GM18520 (cell line): ENCODE data around the gene CAP2.

Experiments
- ATAC-seq: cut with Tn5 transposase; IDR thresholded peaks from one replicate; pipeline ENCODE4 v1.9.1; 2021; ENCODE audit not compliant: unreplicated experiment

The CAP2 gene, protein sequence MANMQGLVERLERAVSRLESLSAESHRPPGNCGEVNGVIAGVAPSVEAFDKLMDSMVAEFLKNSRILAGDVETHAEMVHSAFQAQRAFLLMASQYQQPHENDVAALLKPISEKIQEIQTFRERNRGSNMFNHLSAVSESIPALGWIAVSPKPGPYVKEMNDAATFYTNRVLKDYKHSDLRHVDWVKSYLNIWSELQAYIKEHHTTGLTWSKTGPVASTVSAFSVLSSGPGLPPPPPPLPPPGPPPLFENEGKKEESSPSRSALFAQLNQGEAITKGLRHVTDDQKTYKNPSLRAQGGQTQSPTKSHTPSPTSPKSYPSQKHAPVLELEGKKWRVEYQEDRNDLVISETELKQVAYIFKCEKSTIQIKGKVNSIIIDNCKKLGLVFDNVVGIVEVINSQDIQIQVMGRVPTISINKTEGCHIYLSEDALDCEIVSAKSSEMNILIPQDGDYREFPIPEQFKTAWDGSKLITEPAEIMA

DNA sequence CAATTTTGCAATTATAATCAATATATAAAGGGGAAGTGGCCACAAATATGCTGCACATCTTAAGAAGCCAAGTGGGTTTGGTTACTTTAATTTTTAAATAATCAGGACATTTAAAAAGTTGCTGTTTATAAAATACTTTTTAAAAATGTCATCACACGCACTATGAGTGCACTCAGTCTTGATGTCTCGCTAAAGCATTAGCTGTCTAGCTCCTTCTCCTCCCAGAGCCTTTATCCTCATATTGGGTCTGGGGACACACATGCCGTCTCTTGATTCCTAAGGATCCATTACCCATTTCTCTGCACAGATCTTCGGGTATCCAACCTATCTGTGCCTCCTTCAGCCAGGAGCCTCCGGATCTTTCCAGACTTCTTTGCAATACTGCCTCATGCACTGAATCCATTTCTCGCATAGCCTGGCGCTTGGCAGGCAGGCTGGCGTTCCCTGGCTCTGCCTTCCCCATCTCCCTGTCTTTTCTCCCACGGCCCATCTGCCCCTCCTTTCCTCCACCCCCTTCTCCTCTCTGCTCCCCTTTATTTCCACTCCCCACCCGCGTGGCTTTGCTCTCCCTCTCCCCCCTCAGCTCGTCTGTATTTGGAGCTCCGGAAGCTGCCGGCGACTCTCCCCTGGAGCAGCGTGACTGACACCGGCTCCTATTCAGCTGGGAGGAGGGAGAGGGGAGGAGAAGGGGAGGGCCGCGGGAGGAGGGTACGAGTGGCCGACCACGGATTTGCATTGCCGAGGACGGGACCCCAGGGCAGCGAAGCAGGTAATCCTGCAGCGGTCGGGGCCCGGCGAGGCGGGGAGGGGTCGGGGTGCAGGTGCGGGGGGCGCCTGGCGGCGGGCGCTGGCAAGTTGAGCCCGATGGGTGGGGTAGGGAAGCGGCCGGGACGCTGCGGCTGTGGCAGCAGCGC lies at the start of gene CAP2:
Gene CAP2 (plus strand): TSS at position 618 of the 914 bp plus-strand sequence. CDS start 27,961 bp downstream, outside the sequence.
- no peak for ATAC-seq

DNA sequence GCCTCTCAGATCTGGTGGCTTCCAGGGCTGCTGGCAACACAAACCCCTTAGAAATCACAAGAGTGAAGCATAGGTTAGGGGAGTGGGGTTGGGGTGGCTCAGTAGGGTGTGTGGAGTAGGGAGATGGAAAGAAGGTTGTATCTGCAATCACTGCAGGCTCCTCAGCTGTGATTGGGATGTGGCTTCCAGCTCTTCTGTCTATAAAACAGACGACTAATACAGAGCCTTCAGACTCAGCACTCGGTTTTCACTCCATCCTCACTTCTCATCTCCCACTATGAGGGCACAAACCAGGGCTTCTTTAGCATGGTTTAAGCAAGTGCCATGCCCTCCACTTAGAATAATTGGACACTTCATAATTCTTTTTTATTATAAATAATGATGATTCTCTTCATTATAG lies 46.4 kb upstream of the CAP2 start:
- ATAC-seq, result no peak

DNA sequence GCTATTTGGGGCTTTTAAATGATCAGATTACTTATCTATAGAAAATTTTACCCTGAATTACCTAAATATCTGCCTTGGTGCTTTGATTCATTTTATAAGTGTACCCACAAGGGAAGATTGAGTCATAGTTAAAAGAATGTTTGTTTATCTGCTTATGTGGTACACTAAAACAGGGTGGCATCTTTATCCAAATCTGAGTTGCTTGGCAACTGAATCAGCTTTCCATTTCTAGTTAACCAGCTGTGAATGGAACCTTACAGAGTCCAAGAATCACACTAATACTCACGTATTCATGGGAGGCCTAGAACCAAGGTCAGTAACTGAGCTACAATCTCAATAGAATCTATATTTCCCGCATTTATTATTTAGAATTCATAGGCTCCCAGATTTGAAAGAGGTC lies 44.0 kb upstream of the CAP2 start:
- ATAC-seq, result no peak

DNA sequence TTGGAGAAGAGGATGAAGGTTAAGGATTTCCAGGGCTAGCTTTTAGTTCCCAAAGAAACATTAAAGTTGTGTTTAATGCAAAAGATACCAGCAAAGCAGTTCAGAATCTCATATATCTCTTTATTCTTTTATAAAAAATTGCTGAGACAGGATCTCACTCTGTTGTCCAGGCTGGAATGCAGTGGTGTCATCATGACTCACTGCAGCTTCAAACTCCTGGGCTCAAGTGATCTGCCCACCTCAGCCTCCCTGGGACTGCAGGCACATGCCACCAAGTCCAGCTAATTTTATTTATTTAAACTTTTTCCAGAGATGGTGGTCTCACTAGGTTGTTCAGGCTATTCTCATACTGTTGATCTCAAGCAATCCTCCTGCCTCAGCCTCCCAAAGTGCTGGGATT lies 41.1 kb upstream of the CAP2 start:
- ATAC-seq, result no peak

DNA sequence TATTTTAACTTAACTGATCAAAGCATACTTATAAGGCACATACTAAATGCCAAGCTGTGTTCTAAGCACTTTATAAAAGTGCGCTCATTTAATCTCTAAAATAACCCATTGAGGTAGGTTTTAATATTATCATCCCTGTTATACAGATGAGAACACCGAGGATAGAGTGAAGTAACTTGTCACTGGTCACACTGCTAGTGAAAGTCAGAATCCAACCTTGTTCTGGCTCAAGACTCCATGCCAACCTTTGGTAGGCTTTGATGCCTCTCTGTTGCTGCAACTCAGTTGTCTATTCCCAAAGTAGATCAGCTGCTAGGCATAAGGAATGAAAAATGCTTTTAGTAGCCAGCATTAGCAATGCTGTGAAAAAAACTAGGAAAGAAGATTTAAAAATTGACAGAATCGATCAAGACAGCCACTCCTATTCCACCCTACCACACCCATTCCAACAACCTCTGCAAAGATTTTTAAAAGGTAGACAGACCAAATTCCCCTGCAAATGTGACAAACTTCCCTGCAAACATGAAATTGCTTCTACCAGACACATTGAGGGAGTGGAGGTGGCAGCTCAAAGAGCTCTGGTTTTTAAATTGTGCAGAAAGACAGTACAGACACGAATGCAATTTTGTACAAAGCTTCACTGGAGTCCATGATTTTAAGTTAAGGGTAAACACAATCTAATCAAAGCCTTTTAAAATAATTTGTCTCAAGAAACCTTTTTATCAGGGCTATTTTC lies 39.8 kb upstream of the CAP2 start:
- no peak for ATAC-seq

DNA sequence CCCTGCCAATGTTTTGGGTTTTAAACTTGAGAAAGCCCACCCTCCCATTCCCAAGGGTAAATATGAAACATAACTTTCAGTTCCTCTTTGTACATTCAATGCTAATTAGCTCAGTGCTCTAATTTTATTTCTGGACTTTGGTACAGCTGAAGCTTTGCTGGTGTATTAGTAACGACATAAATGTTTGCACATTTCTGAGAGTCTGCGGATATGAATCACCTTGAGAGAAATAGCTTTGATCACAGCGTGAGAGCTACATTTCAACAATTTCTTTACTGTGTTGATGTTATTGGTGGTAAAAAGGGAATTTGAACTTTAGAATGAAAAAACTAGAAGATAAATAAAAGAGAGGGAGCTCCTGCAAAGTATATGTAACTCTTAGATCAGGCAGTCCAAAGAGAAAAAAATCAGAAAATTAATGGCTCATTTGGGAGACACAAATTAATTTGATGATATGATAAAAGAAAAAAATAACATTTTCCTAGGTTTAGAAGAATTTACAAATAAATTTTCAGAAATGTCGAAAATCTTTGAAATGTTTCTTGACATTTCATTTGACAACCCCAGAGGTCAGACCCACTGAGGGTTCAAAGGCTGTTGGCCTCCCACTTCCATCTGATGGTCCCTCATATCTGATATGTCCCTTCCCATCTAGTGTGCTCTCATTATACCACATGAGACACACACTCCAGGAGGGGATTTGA lies 38.5 kb upstream of the CAP2 start:
- no peak for ATAC-seq

DNA sequence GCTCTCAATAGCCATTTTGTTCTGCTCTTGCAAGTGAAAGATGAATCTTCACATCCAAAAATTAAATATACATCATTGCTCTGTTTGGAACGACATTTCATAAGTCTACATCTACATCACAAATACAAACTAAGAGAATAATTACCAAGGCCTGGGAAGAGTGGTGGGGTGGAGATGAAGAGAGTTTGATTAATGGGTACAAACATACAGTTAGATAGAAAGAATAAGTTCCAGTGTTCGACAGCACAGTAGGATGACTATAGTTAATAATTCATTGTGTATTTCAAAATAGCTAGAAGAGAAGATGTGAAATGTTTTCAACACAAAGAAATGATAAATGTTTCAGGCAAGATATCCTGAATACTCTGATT lies 38.0 kb upstream of the CAP2 start:
- ATAC-seq, result no peak

DNA sequence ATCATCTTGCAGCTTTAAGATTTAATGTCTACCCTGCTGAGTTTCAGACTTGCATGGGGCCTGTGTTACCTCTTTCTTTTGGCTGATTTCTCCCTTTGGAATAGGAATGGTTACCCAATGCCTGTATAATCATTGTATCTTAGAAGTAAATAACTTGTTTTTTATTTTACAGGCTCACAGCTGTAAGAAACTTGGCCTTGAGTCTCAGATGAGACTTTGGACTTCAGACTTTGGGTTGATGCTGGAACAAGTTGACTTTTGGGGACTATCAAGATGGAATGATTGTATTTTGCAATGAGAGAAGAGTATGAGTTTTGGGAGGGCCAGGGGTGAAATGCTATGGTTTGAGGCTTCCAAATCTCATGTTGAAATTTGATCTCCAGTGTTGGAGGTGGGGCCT lies 34.9 kb upstream of the CAP2 start:
- no peak for ATAC-seq

DNA sequence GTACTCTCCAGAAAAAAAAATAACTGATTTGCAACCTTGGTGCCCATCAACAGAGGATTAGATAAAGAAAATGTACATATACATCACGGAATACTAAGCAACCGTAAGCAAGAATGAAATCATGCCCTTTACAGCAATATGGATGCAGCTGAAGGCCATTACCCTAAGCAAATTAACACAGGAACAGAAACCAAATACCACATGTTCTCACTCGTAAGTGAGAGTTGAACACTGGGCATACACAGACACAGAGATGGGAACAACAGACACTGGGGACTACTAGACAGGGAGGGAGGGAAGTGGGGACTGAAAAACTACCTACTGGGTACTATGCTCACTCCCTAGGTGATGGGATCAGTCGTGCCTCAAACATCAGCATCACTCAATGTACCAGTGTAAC lies 32.8 kb upstream of the CAP2 start:
- no peak for ATAC-seq

DNA sequence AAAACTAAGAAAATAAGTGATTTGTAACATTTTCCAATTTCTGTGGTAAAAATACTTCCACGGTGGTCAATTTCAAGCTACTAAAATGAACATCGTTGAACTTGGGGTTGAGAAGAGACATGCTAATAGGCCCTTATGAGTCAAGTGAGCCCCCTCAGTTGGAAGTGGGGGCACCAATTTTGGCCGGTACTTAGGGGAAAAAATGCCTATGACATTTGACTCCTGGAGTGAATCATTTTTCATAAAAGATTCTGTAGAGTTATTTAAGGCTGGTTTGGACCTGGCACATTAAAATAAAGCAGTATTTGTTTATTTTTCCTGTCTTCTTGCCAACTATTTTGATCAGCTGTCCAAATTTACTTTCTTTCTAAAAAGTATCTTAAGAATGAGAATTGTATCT lies 32.4 kb upstream of the CAP2 start:
- ATAC-seq, result no peak

DNA sequence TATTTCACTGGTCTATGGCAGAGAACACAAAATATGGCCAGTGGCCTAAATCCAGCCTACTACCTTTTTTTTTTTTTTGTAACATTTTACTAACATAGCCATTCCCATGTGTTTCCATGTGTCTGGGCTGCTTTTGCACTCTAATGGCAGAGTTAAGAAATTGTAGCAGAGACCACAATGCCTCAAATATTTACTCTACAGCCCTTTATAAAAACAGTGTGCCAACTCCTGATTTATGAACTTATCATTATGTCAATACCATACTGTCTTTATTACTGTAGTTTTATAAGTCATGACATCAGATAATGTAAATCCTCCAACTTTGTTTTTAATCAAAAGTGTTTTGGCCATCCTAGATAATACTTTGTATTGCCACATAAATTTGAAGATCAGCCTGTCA lies 27.4 kb upstream of the CAP2 start:
- no peak for ATAC-seq

DNA sequence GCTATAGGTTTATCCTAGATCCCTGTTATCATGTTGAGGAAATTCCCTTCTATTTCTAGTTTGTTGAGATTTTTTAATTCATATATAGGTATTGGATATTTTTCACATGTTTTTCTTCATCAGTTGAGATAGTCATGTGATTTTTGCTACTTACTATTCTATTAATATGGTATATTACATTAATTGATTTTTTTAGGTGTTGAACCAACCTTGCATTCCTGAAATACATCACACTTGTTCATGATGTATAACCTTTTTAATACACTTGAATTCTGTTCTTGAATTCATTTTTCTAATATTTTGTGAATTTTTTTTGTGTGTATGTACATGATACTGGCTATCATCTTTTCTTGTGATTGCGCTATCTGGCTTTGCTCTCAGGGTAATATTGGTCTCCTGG lies 25.5 kb upstream of the CAP2 start:
- no peak for ATAC-seq

DNA sequence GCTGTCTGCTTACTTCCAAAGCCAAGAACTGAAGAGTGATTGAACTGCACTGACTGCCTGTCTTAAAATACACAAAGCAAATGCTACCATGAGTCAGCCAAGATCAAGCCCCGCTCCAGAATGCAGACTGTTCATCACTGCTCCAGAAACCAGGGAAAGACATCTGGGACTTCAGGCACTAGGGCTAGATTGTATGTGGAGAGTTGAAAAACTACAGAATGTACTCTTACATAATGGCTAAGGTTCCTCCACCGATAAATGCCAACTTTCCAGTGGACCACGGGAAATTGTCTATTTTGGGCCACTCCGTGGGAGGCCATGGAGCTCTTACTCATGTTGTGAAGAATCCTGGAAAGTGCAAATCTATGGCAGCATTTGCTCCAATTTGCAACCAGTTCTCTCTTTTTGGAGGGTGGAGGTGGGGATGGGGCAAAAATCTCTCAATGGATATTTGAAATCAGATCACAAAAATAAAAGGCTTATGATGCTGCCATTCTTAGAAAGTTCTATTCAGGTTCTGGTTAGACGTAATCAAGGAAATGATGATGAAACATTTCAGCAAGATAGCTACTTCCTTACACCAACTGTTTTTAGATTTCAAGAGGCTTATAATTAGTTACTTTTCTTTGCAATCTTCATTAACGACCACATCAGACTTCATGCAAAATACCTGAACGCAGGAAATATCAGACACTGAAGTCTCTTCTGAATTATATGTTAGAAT lies 11.8 kb upstream of the CAP2 start:
- ATAC-seq, result no peak

DNA sequence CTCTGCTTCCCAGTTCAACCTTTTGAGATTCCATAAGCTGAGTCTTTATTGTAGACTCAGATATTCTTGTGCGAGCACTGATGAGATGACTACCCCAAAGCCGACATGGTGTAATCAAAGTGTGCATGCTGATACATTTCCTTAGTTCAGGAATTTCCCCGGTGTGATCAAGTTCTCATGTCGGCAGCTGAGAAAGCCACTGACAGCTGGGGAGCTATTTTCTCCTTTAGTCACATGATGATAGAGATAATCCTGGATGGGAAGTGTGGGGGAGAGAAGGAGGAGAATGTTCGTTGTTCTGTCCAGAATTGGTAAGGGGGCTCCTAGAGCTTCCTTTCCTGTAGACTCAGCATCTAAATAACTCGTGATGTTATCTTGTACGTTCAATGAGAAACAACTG lies 7.7 kb upstream of the CAP2 start:
- ATAC-seq, result no peak

DNA sequence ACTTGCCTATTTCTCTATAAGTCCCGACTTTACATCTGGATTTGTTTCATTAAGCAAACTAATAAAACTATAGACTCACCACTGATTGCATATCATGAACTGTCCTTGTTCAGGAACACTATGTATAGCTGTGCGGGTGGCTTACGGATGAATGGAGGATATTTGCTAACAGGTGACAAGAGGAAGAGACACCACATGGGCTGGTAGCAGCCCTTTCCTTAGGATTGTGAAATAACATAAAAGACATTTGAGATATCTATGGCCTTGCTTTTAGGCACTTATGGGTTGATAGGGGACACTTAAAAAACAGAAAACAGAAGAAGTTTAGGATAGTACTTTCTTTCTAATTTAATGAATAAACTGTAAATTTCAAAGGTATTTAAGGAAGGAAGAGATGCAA lies 5.0 kb upstream of the CAP2 start:
- ATAC-seq, result no peak

DNA sequence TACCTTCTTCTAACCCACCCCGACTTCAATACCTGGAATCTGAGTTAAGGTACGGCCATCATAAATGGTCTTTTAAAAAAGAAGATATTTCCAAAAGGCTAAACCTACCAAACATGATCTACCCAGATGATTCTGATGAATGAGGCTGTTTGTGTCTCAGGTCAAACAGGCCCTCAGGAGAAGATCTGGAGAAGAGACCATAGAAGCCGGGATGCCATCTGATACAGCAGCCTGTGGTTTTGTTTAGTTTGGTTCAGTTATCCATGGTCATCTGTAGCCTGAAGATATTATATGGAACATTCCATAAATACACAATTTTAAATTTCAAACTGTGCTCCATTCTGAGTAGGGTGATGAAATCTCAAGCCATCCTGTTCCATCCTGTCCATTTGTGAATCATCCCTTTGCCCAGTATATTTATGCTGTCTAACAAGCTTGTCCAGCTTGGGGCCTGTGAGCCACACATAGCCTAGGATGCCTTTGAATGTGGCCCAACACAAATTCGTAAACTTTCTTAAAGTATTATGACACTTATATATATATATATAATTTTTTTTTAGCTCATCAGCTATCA lies 4.0 kb upstream of the CAP2 start:
- no peak for ATAC-seq

DNA sequence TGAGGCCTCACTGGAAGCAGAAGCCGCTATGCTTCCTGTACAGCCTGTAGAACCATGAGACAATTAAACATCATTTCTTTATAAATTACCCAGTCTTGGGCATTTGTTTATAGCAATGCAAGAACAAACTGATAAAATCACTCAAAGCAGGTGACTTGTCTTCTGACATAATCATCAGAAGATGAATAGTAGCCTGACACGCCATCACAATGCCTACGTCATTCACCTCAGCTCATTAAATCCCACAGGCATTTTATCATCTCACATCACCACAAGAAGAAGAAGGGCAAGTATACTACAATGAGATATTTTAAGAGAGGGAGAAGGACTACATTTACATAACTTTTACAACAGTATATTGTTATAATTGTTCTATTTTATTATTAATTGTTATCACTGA lies 3.1 kb upstream of the CAP2 start:
- no peak for ATAC-seq

DNA sequence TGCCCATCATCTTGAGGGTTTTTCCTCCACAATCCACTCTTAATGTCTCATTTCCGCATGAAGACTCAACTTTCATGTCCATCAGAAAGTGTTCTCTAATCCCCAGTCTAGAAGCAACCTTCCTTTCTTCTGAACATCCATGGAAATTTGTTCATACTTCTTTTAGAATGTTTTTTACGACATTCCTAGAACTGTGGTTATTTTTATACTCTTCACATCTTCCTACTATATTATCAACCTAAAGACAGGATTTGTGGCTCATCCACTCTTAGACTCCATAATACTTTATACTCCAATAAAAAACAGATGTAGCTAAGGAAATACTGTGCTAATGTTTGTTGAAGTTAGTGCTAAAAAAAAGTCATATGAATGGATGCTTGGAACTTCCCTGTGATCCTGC lies 1.4 kb upstream of the CAP2 start:
- no peak for ATAC-seq

DNA sequence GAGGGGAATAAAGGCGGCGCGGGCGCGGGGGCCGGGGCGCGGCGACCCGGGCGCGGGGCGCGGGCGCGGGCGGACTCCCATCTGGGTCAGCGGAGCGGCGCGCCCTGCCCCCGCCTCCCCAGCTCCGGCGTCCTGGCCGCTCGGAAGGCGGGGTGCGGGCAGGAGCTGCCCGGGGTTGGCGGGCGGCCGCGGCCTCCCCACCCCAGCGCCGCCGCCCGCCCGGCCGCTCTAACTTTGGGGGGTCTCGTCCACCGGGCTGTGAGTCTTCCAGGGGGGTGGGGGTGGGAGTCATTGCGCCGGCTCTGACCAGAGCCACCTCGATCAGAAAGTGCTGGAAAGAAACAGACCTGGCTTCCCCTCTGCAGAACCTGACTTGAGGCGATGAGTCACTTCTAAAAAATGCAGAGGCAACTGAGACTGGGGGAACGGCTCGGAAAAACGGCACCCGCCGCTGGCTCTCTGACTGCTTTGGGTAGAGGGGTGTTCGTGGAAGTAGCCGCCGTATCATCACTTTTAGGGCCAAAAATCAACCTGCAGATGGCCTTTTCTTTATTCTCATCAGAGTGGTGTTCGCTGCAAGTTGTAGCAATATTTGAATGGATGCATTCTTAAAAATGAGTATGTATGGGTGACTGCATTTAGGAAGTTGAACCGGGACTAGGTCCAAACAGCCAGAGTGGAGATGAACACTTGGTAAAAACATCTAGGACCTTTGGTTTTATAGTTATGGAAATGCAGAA lies 667 bp downstream of the CAP2 start:
- no peak for ATAC-seq
